Measurements from ENCODE around the gene FLRT3. TPM values are rescaled to one million over a fixed set of nuclear protein-coding genes. Genes with fewer than 3 reads are reported as not detected.

The FLRT3 gene
- total and polyA plus RNA-seq, 10 of the 15 experiments (the other 5 are each of a cell fraction or from before 2014, with no cell fraction given): 0.06 to 1.9 (median 0.29) TPM

DNA sequence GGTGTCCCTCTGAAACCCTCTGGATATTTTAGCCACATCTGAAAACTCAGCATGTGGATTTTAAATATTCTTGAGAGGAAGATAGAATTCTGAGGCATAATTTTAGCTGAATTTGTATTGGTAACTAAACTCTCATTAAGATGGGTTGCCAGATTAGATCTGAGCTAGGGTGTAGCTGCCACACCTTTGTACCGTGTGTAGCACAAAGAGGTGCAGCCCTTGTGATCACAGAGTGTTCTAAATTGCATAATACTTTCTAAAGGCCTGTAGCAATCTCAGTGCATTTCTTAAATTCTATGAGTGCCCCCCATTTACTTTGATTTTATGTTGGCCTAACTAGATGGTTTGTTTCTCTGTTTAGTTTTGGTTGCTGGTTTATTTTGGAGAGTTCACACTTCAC is 53.0 kb downstream of the FLRT3 start:
- Histone ChIP-seq H3K79me2 (ENCODE audit: control insufficient read depth, insufficient read depth, low read length) (no peaks in the 10 kb centered on the region), H3K4me1 (ENCODE audit: control insufficient read depth, insufficient read depth, low read length) (no peaks in the 10 kb centered on the region), H2AFZ (ENCODE audit: control insufficient read depth, low read depth, low read length) (no peak overlapping the region), H3K36me3 (ENCODE audit: control insufficient read depth in 2 of 2, insufficient read depth in 2 of 2, low read length in 1 of 2) (no peaks in the 10 kb centered on the region), H3K4me3 (no peak overlapping the region), H4K20me1 (ENCODE audit: control insufficient read depth, insufficient read depth) (no peaks in the 10 kb centered on the region), H3K4me2 (ENCODE audit: control insufficient read depth, insufficient read depth) (no peak overlapping the region), H3K9ac (ENCODE audit: control insufficient read depth, insufficient read depth, low read length) (no peak overlapping the region), H3K9me3 (replicated peaks; ENCODE audit: control insufficient read depth, insufficient read depth, low read length) (no peaks in the 10 kb centered on the region), H3K27ac (ENCODE audit: control insufficient read depth, insufficient read depth) (no peak overlapping the region), H3K27me3 (replicated peaks in 1 of 2; ENCODE audit: control insufficient read depth in 2 of 2, insufficient read depth in 2 of 2, low read length in 1 of 2) (no peaks in the 10 kb centered on the region)
- SMC1A ChIA-PET (ENCODE audit: uncharacterized antibody, unreplicated experiment): no interaction called here
- POLR2A ChIA-PET: no interaction called here
- BruUV-seq (replicated peaks): no TSS peak
- WGBS (ENCODE audit: insufficient coverage, insufficient replicate concordance, low lambda C conversion rate, missing lambda C conversion rate): 0% methylated on average over 1 of the region's 1 CpG
- CTCF ChIA-PET: no interaction called here
- intact Hi-C loops (cut with micrococcal nuclease; ENCODE audit: unreplicated experiment) (no loop called here), in situ Hi-C loops (cut with MboI) (no loop called here)
- TF ChIP-seq FOXK2 (IDR thresholded peaks at IDR 0.05) (no peak), IKZF1 (conservative IDR thresholded peaks at IDR 0.05) (no peak), MTA3 (IDR thresholded peaks at IDR 0.05; ENCODE audit: borderline replicate concordance, low read length) (no peak), MEF2A (IDR thresholded peaks at IDR 0.05; ENCODE audit: insufficient read depth, low read depth, low read length) (no peak), ASH2L (IDR thresholded peaks at IDR 0.05; ENCODE audit: borderline replicate concordance, low read depth) (no peak), TCF7 (IDR thresholded peaks at IDR 0.05; ENCODE audit: borderline replicate concordance) (no peak), ZNF24 (IDR thresholded peaks at IDR 0.05) (no peak), HSF1 (IDR thresholded peaks at IDR 0.05; ENCODE audit: low read depth, low read length) (no peak), PML (IDR thresholded peaks at IDR 0.05; ENCODE audit: low read length) (no peak), IRF4 (IDR thresholded peaks at IDR 0.05; ENCODE audit: low read depth, low read length) (no peak), ZBED1 (IDR thresholded peaks at IDR 0.05; ENCODE audit: borderline replicate concordance) (no peak), CREB1 (IDR thresholded peaks at IDR 0.05; ENCODE audit: low read depth) (no peak), BMI1 (IDR thresholded peaks at IDR 0.05; ENCODE audit: borderline replicate concordance) (no peak), CHD1 (IDR thresholded peaks at IDR 0.05; ENCODE audit: low read depth, low read length) (no peak), MTA2 (IDR thresholded peaks at IDR 0.05; ENCODE audit: low read depth) (no peak), CREM (IDR thresholded peaks at IDR 0.05; ENCODE audit: low read depth) (no peak), IRF5 (IDR thresholded peaks at IDR 0.05; ENCODE audit: borderline replicate concordance) (no peak)
- TF ChIP-seq, protein P1, sequence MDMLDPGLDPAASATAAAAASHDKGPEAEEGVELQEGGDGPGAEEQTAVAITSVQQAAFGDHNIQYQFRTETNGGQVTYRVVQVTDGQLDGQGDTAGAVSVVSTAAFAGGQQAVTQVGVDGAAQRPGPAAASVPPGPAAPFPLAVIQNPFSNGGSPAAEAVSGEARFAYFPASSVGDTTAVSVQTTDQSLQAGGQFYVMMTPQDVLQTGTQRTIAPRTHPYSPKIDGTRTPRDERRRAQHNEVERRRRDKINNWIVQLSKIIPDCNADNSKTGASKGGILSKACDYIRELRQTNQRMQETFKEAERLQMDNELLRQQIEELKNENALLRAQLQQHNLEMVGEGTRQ (IDR thresholded peaks at IDR 0.05; ENCODE audit: borderline replicate concordance, low read depth, low read length): no peak
- DNase-seq (ENCODE audit: low read depth, low spot score): no peak
- no peak for ATAC-seq
- RAD21 ChIA-PET (ENCODE audit: unreplicated experiment): no interaction called here
- no peak for FAIRE-seq

Data from GM12878 (cell line).